Hematopoietic multipotent progenitor cell treated with erythropoietin and hydrocortisone succinate and interleukin-3 and kit ligand, for 17 days (in vitro differentiated cells): ENCODE measurements around the gene CACHD1.
"Not testable (repeated sequence)": the region's sequence is repeated elsewhere in the genome, so short reads cannot be mapped to it uniquely, and the experiment has no call there.

ENCODE experiments used
- DNase-seq: peaks from one replicate; pipeline ENCODE4 v3.0.0-alpha.2; 2015; ENCODE audit warnings: low spot score

The CACHD1 gene

GRCh38 chr1:64497088-64497883, 27.4 kb downstream of the CACHD1 start:
- no peak for DNase-seq

- no peak for DNase-seq
These were observed 28.4 kb downstream of the CACHD1 start for GRCh38 chr1:64498325-64498724.

- DNase-seq, result no peak
These were observed 29.1 kb downstream of the CACHD1 start for GRCh38 chr1:64499011-64499410.

GRCh38 chr1:64499966-64500365, 30.0 kb downstream of the CACHD1 start:
- no peak for DNase-seq

DNA sequence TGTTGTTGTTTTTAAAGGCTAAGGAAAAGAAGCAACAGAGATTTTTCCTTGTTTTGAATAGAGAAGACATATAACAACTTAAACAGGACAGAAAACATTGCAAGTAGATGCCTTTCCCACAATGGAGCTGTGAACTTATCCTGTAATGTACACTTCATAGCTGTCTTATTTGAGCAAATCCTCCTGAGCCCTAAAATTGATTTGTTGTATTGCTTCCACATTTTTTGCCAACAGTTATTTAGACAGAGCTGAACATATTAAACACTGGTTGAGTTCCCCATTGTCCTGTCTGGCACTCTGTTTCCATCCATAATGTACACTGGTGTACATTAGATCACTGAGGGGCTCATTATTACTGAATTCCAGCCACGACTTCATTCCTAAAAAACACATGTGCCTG, 32.2 kb downstream of the CACHD1 start:
- DNase-seq, result no peak

DNA sequence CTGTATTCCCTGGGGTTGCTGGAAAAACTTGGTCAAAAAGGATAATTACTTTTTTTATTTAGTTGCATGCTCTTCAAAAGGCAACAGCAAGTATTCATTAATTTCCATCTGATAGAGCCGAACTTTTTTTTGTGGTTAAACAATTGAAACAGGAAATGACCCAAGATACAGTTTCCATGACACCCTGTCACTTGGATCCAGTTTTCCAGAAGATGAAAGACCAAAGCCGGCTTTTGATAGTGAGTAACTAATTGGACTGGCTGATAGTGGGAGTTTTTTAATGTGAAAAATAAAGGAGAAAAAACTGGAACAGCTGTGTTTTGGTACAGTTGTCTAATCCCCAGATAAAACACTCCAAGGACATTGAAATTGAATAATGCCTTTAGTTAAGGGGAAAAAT, 33.0 kb downstream of the CACHD1 start:
- DNase-seq, result no peak

DNA sequence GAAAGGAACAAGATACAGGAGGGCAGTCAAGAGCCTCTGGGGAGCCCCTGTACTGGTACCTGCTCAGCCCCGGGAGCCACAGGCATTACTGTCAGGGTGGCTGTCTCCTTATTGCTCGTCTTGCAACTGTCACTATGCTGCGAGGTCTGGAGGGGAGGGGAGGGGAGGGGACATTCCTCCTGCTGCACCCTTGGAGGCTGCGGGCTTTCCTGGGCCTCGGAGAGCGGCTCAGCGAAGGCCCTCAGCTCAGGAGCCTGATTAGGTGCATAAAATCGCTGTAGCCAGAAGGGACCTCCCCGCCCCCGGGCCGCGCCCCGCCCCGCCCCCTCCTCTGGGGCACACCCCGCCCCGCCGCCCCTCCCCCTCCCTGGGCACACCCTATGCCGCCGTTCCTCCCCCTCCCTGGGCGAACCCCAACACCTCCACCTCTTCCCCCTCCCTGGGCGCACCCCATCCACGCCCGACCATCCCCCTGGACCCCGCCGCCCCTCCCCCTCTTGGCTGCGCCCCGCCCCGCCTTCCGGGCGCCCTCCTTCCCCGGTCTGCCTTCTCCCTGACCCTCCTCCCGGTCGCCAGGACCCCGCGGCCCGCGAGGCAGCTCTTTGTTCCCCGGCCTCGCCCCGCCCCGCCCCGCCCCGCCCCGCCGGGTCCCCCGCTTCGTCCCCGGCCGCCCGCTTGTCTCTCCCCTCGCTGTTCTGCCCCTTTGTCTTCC, 35.5 kb downstream of the CACHD1 start:
- no peak for DNase-seq

- no peak for DNase-seq
These were observed 36.2 kb downstream of the CACHD1 start for GRCh38 chr1:64505944-64506655.

DNA sequence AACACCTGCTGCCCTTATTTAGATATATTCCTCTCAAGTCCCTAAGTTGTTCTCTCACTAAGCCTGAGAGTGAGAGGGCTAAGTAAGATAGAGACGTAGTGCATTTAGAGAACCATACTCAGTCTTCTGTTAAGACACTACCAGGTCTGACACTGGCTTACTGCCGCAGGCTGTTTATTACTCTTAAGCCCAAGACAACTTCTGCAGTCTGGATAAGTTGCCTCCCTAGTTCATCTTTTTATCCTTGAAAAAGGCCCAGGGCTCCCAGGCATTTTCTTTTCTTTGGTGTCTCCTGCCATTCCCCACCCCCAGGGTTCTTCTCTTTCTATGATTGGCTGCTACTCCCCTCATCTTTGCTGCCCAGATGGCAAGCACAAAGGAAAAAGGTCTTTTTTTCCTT, 38.7 kb downstream of the CACHD1 start:
- no peak for DNase-seq

- DNase-seq, result no peak
These were observed 41.1 kb downstream of the CACHD1 start for GRCh38 chr1:64511044-64511443.

GRCh38 chr1:64512206-64512605, 42.3 kb downstream of the CACHD1 start:
- not testable (repeated sequence) for DNase-seq

- DNase-seq, result no peak
These were observed 43.6 kb downstream of the CACHD1 start for GRCh38 chr1:64513545-64513944.

GRCh38 chr1:64514197-64514765, 44.4 kb downstream of the CACHD1 start:
- no peak for DNase-seq

- DNase-seq, result no peak
These were observed 45.5 kb downstream of the CACHD1 start for GRCh38 chr1:64515427-64515826.

- no peak for DNase-seq
These were observed 46.4 kb downstream of the CACHD1 start for GRCh38 chr1:64516301-64516700.

DNA sequence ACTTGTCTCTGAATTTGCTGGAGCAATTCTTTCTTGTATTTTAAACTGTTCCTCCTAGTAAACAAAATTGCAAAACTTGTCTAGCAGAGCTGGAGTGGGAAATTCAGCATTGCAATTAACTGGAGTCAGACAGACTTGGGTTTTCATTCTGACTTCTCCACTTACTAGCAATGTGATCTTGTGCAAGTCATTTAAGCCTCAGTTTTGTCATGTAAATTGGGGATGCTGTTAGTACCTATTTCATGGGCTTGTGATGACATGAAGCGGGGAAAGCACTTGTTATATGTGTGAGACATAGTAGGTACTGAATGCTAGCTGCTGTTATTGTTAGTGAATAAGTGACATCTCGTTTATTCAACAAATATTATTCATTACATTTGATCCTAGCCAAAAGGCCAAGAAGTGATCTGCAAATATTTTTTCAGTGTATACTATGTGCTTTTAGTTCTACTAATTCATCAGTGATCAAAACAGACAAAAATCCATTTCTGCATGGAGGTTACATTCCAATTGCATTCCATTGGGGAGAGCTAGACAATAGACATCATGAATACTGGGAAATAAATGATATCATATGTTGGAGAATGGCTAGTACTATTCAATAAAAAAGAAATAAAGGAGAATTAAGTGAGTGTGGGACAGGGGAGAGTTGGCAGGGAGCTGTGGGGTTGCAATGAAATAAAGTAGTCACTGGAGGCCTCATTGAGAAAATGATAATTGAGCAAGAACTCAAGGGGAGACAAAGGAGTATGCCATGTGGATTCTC, 47.1 kb downstream of the CACHD1 start:
- DNase-seq, result no peak

DNA sequence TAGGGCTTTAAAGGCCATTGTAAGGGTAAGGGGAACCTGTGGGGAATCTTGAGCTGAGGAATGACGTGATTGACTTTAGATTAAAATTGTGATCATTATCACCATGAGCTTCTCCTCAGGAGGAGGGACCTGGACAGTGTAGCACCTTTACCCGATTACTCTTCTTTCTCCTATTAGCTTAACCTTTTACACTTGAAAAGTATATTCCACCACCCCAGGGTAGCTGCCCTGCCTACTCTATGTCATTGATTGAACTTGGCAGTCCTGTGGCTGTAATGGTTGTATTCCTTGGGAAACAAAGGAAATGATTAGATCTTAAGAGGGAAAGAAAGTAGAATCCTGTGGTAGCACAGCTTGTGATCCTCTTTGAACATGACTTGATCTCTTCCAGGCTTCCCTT, 47.7 kb downstream of the CACHD1 start:
- DNase-seq, result no peak

DNA sequence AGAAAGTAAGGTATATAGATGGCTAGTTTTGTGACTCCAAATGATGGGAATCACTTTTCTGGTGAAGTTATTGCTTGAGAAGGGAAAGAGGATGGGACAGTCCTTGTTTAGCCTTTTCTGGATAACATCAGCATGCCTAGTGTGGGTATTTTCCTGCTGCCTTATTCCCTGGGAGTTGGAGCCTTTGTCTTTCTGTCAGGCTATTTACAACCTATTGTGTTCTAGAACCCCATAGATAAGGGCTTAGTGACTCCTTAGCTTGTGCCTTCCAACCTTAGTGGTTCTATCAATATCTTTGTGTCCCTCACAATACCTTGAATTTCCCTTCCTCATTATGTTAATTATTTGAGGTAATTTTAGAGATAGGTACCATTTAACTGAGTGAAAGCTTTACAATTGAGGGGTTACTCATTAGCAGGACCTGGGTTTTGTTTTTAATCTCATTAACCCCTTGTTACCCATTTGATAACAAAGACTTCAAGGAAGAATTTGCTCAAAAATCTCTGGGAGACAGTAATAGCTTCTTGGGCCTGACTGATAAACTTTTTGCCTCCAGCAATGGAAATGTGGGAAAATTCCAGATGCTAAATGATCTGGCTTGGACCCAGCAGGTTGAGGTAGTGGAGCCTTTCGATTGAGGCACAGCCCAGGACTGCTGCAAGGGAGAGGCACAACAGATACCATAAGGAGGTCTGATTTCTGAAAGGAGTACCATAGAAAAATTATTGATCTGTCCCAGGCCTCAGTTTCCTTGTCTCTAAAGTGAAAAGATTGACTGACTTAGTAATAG, 49.0 kb downstream of the CACHD1 start:
- DNase-seq, result no peak

- DNase-seq, result no peak
These were observed 50.0 kb downstream of the CACHD1 start for GRCh38 chr1:64519901-64520300.

DNA sequence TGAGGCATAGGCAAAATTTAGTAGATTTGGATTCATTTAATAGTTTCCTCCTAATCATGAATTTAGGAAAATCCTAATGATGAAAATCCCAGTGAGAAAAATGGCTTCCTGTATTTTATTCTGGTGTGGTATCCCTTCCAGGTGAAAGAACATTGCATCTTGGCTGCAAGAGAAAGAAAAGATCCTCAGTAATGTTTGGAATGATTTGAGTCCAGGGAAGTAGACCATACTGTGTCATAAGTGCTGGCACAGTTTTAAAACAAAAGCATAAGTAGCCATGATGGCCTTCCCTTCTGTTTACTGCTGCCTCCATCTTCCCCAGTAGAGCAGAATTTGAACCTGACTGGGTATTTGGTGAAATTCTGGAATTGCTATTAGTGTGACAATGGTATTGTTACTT, 52.8 kb downstream of the CACHD1 start:
- no peak for DNase-seq
